Measurements from ENCODE around the gene TMEM132D.

The TMEM132D gene

DNA sequence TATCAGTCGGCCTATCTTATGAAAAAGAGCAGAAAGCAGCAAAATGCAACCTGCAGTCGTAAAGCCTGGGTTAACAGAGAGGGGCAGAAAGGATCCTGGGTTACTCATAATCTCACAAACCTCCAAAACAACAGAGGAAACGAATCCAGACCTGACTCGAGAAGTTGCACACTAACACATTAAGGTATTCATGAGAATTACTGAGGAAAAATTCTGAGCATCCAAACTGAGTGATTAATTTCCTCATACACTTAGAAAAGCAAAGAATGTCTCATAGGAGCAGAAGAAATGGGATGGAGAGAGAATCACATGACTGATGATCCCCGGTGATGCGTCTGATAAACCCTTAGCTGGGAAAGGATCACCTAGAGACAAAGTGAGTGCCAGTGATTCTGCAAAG, 272.5 kb downstream of the TMEM132D start:
- POLR2A ChIA-PET = no interaction called here
- Histone ChIP-seq H3K4me3 (ENCODE audit: low read depth, low read length) (no peak overlapping the region), H3K27ac (ENCODE audit: extremely low read depth, low read depth, low read length) (no peak overlapping the region), H3K36me3 (ENCODE audit: control insufficient read depth in 2 of 2, insufficient read depth in 1 of 2, low read length in 2 of 2) (no peaks in the 10 kb centered on the region), H3K9me3 (ENCODE audit: control insufficient read depth, insufficient read depth, low read depth, low read length) (no peaks in the 10 kb centered on the region), H3K4me1 (ENCODE audit: control insufficient read depth, insufficient read depth, low read length) (no peaks in the 10 kb centered on the region)
- CTCF ChIA-PET = no interaction called here
- TF ChIP-seq ZNF121 (tag by site-specific recombination; IDR thresholded peaks at IDR 0.05) (no peak), ZNF24 (tag by site-specific recombination; IDR thresholded peaks at IDR 0.05) (no peak), ZNF416 (tag by site-specific recombination; IDR thresholded peaks at IDR 0.05) (no peak), ZBTB48 (tag by site-specific recombination; IDR thresholded peaks at IDR 0.05) (no peak), ZNF837 (tag by site-specific recombination; IDR thresholded peaks at IDR 0.05) (no peak), ZNF560 (tag by site-specific recombination; IDR thresholded peaks at IDR 0.05; ENCODE audit: borderline replicate concordance) (no peak), EGR2 (tag by site-specific recombination; IDR thresholded peaks at IDR 0.05; ENCODE audit: low read depth) (no peak), ZNF404 (tag by site-specific recombination; IDR thresholded peaks at IDR 0.05) (no peak), ZNF664 (tag by site-specific recombination; IDR thresholded peaks at IDR 0.05) (no peak), ZNF146 (tag by site-specific recombination; IDR thresholded peaks at IDR 0.05) (no peak), ZNF248 (tag by site-specific recombination; IDR thresholded peaks at IDR 0.05) (no peak), ZNF654 (tag by site-specific recombination; IDR thresholded peaks at IDR 0.05; ENCODE audit: low read depth) (no peak), ZSCAN16 (tag by site-specific recombination; IDR thresholded peaks at IDR 0.05) (no peak), HOXC10 (CRISPR knock-in tag; IDR thresholded peaks at IDR 0.05) (no peak), ZBTB21 (tag by site-specific recombination; IDR thresholded peaks at IDR 0.05) (no peak)
- TF ChIP-seq, protein P1, sequence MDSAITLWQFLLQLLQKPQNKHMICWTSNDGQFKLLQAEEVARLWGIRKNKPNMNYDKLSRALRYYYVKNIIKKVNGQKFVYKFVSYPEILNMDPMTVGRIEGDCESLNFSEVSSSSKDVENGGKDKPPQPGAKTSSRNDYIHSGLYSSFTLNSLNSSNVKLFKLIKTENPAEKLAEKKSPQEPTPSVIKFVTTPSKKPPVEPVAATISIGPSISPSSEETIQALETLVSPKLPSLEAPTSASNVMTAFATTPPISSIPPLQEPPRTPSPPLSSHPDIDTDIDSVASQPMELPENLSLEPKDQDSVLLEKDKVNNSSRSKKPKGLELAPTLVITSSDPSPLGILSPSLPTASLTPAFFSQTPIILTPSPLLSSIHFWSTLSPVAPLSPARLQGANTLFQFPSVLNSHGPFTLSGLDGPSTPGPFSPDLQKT (IDR thresholded peaks at IDR 0.05; ENCODE audit: borderline replicate concordance, low read depth, low read length) = no peak
- TF ChIP-seq, protein P2, sequence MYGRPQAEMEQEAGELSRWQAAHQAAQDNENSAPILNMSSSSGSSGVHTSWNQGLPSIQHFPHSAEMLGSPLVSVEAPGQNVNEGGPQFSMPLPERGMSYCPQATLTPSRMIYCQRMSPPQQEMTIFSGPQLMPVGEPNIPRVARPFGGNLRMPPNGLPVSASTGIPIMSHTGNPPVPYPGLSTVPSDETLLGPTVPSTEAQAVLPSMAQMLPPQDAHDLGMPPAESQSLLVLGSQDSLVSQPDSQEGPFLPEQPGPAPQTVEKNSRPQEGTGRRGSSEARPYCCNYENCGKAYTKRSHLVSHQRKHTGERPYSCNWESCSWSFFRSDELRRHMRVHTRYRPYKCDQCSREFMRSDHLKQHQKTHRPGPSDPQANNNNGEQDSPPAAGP (tag by site-specific recombination; IDR thresholded peaks at IDR 0.05) = no peak

DNA sequence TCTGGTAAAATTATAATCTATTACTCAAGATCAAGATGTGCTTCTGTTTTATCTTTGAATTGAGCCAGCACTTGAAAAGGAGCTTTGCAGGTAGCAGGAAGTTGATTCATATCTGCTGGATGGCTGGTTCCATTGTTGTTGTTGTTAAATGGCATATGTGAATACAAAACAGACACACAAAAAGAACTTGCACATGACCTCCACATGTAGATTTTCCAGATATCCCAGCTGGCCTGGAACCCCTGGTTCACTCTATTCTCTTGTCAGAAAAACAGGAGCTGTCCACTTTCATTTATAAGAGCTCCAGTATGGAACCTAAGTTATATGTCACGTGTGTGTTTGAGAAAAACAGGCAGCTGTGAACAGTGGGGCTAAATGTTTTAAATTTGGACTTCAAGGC, 273.9 kb downstream of the TMEM132D start:
- TF ChIP-seq ZNF214 (tag by site-specific recombination; IDR thresholded peaks at IDR 0.05; ENCODE audit: borderline replicate concordance) (no peak), MZF1 (tag by site-specific recombination; IDR thresholded peaks at IDR 0.05; ENCODE audit: borderline replicate concordance) (no peak), ZNF211 (tag by site-specific recombination; IDR thresholded peaks at IDR 0.05; ENCODE audit: low read depth) (no peak), GLI4 (tag by site-specific recombination; IDR thresholded peaks at IDR 0.05) (no peak), ZNF514 (tag by site-specific recombination; IDR thresholded peaks at IDR 0.05) (no peak), ZNF169 (tag by site-specific recombination; IDR thresholded peaks at IDR 0.05) (no peak), ZNF132 (tag by site-specific recombination; IDR thresholded peaks at IDR 0.05; ENCODE audit: borderline replicate concordance) (no peak), ZNF621 (tag by site-specific recombination; IDR thresholded peaks at IDR 0.05) (no peak), ZNF266 (tag by site-specific recombination; IDR thresholded peaks at IDR 0.05; ENCODE audit: low read depth) (no peak), GLIS2 (tag by site-specific recombination; IDR thresholded peaks at IDR 0.05) (no peak)
- TF ChIP-seq, protein P3, sequence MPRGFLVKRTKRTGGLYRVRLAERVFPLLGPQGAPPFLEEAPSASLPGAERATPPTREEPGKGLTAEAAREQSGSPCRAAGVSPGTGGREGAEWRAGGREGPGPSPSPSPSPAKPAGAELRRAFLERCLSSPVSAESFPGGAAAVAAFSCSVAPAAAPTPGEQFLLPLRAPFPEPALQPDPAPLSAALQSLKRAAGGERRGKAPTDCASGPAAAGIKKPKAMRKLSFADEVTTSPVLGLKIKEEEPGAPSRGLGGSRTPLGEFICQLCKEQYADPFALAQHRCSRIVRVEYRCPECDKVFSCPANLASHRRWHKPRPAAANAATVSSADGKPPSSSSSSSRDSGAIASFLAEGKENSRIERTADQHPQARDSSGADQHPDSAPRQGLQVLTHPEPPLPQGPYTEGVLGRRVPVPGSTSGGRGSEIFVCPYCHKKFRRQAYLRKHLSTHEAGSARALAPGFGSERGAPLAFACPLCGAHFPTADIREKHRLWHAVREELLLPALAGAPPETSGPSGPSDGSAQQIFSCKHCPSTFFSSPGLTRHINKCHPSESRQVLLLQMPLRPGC (tag by site-specific recombination; IDR thresholded peaks at IDR 0.05) = no peak
- TF ChIP-seq, protein P4, sequence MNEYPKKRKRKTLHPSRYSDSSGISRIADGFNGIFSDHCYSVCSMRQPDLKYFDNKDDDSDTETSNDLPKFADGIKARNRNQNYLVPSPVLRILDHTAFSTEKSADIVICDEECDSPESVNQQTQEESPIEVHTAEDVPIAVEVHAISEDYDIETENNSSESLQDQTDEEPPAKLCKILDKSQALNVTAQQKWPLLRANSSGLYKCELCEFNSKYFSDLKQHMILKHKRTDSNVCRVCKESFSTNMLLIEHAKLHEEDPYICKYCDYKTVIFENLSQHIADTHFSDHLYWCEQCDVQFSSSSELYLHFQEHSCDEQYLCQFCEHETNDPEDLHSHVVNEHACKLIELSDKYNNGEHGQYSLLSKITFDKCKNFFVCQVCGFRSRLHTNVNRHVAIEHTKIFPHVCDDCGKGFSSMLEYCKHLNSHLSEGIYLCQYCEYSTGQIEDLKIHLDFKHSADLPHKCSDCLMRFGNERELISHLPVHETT (tag by site-specific recombination; IDR thresholded peaks at IDR 0.05) = no peak
- H3K9me3 ChIP-seq (ENCODE audit: control insufficient read depth, insufficient read depth, low read depth, low read length) = no peaks in the 10 kb centered on the region
- ChIA-PET POLR2A (no interaction called here), CTCF (no interaction called here)
- no peaks in the 10 kb centered on the region for H3K36me3 ChIP-seq (ENCODE audit: control insufficient read depth in 2 of 2, insufficient read depth in 1 of 2, low read length in 2 of 2)
- H3K27ac ChIP-seq (ENCODE audit: extremely low read depth, low read depth, low read length) = no peak overlapping the region
- H3K4me3 ChIP-seq (ENCODE audit: low read depth, low read length) = no peak overlapping the region
- no peaks in the 10 kb centered on the region for H3K4me1 ChIP-seq (ENCODE audit: control insufficient read depth, insufficient read depth, low read length)

Measured in HEK293 (cell line).